HG03108 (cell line): ENCODE results near the gene RAB8A.
"Not testable (repeated sequence)": the region's sequence is repeated elsewhere in the genome, so short reads cannot be mapped to it uniquely, and the experiment has no call there.

Source experiments
- ATAC-seq: cut with Tn5 transposase; IDR thresholded peaks from one replicate; pipeline ENCODE4 v1.9.1; 2021; ENCODE audit warnings: moderate library complexity; ENCODE audit not compliant: unreplicated experiment

The RAB8A gene

DNA sequence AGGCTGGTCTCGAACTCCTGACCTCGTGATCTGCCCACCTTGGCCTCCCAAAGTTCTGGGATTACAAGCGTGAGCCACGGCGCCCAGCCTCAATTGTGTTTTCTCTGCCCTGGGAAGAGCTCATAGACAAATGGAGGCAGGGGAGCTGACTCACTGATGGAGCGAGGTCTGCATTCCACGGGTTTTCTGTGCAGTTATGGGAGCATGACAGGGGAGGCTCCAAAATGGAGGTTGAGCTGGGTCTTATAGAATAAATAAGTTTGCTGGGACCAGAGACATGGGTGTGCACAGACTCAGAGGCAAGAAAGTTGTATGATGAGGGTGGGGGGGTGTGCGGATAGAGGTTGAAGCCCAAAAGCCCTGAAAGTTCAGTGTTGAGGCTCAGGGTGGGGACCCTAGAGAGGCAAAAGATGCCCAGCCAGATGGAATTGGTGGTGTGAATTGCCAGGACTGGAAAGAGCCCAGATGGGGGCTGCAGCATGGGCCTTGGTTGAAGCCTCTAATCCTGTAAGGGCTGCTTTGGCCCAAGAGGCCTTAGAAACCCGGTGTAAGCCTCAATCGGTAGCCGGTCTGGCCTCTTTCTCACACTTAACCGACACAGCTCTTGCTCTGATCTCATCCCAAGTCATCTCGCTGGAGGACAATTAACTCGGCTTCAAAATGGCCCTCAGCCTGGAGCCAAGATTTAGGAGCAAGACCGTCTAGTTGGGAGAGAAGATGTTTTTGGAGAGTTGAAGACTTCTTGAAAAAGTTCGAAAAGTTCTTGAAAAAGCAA, 33.5 kb upstream of the RAB8A start:
- ATAC-seq, result no peak

DNA sequence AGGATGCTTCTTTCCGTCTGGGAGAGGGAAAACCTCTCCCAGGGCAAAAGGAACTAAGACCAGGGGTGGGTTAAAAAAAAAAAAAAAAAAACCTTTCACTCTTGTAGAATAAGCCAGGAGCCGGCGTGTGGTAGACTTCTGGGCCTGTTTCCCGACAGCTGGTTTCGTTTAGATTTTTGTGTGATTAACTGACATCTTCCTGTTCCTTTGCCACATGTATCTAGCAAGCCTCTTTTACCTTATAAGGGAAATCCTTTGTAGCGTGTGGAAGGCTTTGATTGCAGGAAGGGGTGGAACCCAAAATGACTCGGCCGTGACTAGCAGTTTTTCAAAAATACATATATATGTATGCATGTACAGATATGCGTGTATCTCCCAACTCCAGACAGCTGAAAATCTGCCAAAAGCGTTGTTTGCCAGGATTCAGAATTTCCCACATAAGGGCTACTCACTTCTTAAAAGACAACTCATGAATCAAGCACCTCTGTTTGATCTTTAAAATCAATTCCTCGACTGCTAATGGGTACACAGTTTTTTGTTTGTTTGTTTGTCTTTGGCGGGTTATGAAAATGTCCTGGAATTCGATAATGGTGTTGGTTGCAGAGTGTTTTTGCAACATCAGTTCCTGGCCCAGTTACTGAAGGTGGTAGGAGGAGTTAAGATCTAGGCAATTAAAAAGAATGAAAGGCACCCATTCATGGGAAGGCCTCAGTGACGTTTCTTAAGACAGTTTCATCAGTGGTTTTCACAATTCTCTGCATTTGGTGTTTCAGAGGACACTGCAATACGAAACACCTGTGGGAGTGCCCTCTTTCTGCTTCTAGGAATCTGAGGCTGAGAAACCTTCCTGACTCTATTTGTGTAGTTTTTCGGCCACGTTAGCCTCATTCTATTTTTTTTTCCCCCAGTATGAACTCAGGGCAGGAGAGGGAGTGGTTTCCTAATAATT, 32.7 kb upstream of the RAB8A start:
- peak; percentile 34 for ATAC-seq

DNA sequence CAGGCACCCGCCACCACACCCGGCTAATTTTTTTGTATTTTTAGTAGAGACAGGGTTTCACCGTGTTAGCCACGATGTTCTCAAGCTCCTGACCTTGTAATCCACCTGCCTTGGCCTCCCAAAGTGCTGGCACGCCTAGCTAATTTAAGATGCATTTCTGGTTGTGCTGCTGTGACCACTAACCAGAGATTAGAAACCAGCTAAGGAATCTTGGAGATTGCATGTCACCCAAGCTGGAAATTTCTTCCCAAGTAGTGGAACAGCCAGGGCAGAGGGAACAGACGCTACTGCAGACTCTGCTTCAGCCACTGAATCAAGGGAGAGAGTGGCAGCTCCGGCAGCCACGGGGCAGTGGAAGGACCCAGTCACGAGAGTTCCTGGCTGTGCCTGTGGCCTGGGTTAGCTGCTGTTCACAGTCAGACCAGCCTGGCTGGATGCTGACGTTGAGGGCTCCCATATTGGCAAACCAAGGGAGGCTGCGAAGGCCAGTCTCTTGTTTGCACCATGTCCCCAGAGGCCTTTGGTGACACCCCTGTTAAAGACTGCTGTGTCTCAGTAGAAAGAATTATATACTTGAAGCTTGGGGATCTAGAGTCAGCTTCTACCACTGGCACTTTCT, 27.5 kb upstream of the RAB8A start:
- no peak for ATAC-seq

DNA sequence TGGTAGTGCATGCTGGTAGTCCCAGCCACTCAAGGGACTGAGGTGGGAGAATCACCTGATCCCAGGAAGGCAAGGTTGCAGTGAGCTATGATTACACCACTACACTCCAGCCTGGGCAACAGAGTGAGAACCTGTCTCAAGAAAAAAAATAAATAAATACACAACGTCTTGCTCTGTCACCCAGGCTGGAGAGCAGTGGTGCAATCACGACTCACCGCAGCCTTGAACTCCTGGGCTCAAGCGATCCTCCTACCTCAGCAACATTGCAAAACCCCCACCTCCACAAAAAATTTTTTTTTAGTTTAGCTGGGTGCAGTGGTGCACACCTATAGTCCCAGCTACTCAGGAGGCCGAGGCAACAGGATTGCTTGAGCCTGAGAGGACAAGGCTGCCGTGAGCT, 26.6 kb upstream of the RAB8A start:
- ATAC-seq, result no peak

DNA sequence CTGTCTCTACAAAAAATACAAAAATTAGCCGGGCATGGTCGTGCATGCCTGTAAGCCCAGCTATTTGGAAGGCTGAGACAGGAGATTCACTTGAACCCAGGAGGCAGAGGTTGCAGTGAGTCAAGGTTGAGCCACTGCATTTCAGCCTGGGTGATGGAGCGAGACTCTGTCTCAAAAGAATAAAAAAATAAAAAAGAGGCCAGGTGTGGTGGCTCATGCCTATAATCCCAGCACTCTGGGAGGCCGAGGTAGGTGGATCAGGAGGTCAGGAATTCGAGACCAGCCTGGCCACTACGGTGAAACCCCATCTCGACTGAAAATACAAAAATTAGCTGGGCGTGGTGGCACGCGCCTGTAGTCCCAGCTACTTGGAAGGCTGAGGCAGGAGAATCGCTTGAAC, 24.3 kb upstream of the RAB8A start:
- ATAC-seq, result not testable (repeated sequence)

DNA sequence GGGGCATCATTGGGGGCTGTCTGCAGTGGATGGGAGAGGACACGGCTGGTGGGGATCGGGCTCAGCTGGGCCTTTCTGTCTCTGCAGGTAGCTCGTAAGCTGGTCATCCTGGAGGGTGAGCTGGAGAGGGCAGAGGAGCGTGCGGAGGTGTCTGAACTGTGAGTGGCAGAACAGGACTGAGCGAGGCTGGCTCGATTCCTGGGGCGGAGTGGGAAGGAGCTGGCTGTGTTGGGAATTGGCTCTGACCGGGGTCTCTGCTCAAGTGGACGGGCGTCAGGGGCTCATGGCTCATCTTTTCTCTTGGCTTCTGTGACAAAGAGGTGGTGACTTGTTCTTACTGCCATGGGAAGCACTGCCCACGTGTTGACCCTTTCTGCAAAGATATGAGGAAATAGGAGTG, 23.7 kb upstream of the RAB8A start:
- ATAC-seq, result no peak

DNA sequence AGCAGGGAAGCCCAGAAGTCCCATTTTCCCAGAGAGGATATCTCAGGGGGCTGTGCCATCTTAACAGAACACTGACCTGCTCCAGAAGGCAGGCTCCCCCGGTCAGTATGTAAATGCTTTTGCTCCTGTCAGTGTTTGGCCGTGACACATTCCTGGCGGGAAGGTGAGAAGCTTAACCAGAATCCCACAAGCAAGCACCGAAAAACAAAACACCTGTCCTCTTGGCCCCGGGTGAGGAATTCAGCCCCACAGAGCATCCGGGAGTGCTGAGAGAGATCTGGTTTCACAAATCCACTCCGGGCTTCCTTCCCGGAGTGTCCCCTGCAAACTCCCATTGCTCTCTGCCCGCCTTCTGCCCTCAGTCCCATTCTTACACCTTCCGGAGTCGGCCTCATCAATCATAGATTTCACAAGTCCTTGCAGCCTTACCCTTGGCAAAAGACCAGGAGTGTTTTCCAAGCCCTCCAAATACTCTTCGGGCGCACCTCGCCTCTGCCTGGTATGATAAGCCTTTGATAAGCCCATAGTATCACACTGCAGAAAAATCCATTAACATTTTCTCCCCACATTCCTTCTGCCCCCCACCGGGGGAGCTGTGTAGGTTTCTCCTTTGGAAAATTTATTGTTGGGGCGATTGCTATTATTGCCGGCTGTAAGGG, 23.2 kb upstream of the RAB8A start:
- no peak for ATAC-seq

DNA sequence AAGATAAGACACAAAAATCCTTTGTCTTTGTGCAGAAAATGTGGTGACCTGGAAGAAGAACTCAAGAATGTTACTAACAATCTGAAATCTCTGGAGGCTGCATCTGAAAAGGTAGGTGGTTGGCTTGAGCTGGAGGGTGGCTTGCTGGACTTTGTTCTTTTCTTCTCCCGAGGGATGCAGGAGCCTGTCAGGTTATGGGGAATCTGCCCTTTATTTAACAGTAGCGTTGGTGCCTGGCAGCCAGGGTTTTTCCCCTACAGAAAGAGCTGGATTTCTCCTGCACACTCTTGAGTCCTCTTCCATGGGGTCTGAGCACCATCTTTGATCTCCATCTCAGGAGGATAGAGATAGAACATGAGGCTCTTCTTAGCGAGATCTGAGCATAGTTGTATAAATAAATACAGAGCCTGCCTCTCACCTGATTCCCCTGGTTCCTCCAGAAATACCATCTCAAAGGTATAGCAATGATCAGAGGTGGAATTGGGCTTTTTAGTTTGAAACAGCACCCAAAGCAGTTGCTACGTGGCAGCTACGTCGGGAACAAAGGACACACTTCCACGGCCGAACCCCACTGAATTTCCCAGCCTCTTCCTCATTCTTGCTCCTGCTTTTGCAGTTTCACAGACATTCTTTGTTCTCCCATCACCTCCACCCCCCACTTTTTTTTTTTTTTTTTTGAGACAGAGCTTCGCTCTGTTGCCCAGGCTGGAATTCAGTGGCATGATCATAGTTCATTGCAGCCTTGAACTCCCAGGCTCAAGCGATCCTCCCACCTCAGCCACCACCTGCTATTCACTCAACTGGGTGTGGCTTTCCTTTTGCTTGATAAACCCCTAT, 22.5 kb upstream of the RAB8A start:
- ATAC-seq, result no peak

DNA sequence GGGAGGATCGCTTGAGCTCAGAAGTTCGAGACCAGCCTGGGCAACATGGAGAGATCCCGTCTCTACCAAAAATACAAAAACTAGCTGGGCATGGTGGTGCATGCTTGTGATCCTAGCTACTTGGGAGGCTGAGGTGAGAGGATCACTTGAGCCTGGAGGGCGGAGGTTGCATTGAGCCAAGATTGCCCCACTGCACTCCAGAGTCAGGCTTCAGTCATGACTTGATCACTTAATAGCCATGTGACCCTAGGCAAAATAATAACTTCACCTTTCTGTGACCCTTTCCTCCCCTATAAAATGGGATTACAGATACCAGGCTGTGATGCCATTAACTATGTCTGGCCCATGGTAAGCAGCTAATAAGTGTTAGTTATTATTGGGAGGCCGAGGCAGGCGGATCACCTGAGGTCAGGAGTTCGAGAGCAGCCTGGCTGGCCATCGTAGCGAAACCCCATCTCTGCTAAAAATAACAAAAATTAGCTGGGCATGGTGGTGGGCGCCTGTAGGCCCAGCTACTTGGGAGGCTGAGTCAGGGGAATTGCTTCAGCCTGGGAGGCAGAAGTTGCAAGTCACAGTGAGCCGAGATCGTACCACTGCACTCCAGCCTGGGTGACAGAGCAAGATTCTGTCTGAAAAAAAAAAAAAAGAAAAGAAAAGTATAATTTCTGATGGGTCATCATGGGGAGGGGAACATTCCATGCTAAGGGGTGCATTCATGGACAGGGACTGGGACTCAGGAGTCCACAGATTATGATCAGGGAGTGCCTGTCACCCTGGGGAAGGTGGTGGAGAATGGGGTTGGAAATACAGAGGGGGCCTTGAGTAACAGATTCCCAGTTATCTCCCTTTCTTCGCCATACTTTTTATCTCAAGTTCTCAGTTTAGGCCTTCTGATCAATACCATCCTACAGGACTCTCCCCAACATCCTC, 19.9 kb upstream of the RAB8A start:
- no peak for ATAC-seq

DNA sequence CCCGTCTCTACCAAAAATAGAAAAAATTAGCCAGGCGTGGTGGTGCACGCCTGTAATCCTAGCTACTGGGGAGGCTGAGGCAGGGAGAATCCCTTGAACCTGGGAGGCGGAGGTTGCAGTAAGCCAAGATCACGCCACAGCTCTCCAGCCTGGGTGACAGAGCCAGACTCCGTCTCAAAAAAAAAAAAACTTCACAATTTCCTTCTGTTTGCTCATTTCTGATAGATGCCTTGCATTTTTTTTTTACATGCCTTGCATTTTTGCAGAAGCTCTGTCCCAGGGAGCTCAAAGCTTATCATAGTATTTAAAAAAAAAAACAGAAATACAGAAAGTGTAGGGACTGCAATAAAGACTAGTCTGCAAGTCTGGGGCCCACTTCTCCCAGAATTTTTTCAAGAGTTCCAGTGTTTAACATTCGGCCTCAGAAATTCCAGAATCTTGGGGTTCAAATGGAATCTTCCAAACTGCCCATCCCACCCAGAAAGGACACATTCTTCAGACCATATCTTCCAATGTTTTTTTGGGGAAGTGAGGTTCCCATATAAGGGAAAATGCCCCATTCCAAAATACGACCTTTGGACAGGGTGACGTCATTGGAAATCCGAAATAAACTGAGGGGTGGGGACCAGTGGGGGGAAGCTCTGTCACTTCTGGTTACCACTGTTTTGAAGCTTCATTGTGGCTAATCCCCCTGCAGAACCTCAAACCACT, 17.2 kb upstream of the RAB8A start:
- ATAC-seq, result no peak

DNA sequence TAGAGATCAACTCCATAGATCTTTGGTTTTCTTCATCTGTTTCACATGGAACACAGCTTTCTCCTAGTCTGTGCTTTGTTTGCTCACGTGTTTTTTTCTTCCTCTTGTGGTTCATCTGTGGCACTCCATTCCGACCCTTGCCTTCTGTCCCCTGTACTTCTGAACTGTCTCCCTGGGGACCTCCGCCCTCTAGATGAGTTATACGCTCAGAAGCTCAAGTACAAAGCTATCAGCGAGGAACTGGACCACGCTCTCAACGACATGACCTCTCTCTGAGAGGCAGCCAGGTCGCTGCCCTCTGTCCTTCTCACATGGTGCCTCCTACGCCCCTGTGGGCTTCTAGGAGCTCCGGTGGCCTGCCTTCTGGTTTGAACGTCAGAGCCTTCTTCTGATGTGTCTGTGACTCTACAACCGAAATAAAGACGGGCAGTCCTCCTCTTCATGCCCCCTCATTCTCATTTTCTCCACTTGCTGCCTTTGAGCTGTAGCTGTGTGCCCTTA, 16.6 kb upstream of the RAB8A start:
- no peak for ATAC-seq

DNA sequence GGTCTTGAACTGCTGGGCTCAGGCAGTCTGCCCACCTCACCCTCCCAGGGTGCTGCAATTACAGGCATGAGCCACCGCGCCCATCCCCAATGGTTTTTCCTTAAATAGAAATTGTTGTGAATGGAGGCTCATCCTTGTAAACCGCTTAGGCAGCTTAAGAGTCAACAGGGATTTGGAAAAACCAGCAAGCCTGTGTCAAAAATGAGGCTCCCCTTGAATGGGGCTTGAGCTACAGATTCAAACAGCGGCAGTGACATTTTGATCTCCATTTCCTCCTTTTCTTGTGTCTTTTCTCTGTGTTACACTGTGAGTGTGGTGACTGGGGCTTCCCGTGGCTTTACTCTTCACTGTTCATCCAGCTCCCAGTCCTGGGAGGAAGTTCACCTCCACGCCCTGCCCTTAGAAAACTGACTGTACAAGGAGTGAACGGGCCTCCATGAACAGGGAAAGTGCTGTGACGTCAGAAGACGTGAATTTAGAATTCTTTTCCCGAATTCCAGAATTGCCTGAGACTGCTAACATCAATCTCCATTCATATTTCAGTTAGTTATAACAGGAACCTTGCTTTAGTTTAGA, 15.3 kb upstream of the RAB8A start:
- ATAC-seq, result no peak

DNA sequence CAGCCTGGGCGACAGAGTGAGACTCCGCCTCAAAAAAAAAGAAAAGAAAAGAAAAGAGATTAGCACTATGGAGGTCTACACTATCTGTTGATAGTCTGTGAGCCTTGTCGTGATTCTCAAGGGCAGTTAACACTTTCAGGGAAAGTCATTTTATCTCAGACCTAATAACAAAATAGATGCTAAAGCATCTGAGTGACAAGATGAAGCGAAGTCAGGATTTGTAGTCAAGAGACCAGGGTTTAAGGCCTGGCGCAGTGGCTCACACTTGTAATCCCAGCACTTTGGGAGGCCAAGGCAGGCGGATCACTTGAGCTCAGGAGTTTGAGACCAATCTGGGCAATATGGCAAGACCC, 13.3 kb upstream of the RAB8A start:
- ATAC-seq, result no peak

DNA sequence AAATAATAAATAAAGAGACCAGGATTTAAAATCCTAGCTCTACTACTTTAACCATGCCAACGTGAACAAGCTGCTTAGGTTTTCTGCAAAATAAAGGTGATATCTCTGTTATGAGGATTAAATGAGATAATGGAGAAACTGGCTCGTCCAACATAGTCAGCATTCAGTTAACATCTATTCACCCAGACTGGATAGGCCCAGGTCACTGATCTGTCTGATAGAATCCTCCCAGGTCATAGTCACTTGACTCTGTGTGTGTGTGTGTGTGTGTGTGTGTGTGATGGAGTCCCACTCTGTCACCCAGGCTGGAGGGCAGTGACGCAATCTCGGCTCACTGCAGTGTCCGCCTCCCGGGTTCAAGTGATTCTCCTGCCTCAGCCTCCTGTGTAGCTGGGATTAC, 12.9 kb upstream of the RAB8A start:
- no peak for ATAC-seq

DNA sequence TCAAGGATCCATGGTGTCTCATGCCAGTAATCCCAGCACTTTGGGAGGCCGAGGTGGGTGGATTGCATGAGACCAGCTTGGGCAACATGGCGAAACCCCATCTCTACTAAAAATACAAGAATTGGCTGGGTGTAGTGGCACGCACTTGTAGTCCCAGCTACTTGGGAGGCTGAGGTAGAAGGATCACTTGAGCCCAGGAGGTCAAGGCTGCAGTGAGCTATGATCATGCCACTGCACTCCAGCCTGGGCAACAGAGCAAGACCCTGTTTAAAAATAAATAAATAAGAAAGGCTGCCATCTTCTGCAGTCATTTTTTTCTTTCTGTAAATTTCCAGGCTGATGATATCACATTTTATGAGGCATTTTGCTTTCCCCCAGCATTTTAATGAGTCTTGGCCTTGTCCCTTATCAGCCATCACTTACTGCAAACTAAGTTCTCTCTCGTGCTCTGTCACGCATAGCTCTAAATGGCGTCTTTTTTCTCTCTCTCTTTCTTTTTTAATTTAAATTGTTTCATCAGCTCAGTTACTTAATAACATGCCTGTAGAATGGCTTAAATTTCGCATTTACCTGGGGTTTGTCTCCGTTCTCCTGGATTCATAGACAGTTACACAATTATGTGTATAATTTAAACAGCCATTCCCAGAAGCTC, 12.2 kb upstream of the RAB8A start:
- ATAC-seq, result not testable (repeated sequence)

DNA sequence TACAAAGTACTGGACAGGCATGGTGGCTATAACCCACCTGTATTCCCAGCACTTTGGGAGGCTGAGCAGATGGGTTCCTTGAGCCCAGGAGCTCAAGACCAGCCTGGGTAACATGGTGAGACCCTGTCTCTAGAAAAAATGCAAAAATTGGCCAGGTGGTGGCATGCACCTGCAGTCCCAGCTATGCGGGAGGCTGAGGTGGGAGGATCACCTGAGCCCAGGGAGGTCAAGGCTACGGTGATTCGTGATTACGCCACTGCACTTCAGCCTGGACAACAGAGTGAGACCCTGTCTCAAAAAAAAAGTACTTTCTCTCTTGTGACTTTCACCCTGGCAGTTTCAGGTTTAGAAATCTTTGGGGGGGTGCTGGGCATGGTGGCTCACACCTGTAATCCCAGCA, 11.2 kb upstream of the RAB8A start:
- no peak for ATAC-seq

DNA sequence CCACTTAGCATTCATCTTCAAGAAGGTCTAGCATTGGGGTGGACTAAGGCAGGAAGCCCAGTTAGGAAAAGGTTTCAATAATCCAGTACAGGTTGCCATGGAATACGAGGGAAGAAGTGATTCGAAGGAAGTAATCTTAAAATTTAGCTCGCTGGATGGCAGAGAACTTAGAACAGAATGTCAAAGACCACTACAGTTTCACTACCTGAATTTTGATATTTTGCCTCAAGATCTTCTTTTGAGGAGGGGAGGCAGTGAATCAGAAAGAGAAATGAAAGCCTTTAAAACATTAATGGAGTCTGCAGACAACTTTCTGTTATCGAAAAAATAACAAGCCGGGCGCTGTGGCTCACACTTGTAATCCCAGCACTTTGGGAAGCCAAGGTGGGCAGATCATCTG, 7.0 kb upstream of the RAB8A start:
- ATAC-seq, result no peak

DNA sequence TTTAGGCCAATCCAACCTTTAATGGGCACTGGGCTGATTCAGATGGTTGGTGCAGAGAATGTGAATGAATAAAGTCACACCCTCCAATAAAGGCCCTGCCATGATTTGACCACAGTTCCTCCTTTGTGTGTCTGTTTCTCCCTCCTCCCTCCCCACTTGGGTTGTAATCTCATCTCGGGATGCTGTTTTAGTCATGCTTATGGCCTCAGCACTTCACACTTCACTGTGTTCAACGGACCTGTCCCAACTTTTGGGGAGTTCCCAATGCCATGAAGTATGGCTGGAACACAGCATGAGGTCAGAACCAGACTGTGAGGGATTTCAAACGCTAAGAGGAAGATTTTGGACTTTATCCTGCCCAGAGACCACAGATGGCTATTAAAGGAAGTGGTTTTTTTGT, 5.6 kb upstream of the RAB8A start:
- no peak for ATAC-seq
